ENCODE data around the gene HES2. TPM values are rescaled to one million over a fixed set of nuclear protein-coding genes. Genes with fewer than 3 reads are reported as not detected.

The HES2 gene
- total RNA-seq, 2 donors from 2014 or later = 2.2 to 13.4 TPM

DNA sequence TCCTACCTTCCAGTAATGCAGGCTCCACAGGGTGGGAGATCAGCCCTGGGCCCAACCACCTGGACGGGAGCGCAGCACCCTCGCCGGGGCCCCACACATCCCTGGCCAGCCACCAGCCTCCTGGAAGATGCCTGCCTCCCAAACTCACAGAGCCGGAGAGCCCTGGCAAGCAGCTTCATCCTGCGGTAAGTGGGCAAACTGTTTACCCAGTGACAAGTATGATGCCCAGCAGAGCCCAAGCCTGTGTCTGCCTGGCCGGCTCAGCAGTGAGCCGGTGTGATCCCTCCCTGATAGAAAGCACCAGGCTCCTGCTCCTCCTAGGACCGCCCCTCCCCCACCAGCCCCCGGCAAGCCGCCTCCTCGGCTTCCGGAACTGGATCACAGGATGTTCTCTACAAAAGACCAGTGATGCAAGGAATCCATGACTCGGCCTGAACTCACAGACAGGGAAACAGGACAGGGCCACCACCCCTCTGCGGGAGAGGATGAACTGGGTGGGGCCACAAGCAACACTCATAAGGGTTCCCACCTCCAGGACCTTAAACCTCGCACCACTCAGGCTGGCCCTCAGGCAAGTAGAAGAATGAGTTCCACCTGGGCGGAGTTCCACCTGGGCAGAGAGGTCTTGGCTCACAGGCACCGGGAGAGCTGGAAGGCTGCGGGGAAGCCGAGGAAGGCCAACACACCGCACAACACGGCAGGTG, 34.1 kb downstream of the HES2 start:
- H3K27me3 ChIP-seq (replicated peaks; ENCODE audit: insufficient read depth) = no peaks in the 10 kb centered on the region
- WGBS = 31% methylated on average over 22 of the region's 22 CpGs
- no peak overlapping the region for H3K4me3 ChIP-seq
- no peaks in the 10 kb centered on the region for H3K4me1 ChIP-seq (replicated peaks)
- H3K27ac ChIP-seq = peak overlapping the region in 1 of 2 donors; percentile 51
- DNase-seq (ENCODE audit: low spot score) = peak; percentile 56
- intact Hi-C loops (cut with DNase I) = no loop called here
- TF ChIP-seq CTCF (IDR thresholded peaks at IDR 0.05) (no peak), POLR2AphosphoS5 (IDR thresholded peaks at IDR 0.05) (peak; percentile 14), POLR2A (IDR thresholded peaks at IDR 0.05) (peak; percentile 12)
- no peaks in the 10 kb centered on the region for H3K36me3 ChIP-seq
- H3K9me3 ChIP-seq = no peaks in the 10 kb centered on the region

GRCh38 chr1:6384962-6385361, 34.8 kb downstream of the HES2 start:
- intact Hi-C loops (cut with DNase I) = no loop called here
- DNase-seq (ENCODE audit: low spot score) = peak; percentile 46
- no peak overlapping the region for H3K27ac ChIP-seq
- H3K9me3 ChIP-seq = no peaks in the 10 kb centered on the region
- H3K27me3 ChIP-seq (replicated peaks; ENCODE audit: insufficient read depth) = no peaks in the 10 kb centered on the region
- WGBS = 30% methylated on average over 5 of the region's 5 CpGs
- no peaks in the 10 kb centered on the region for H3K36me3 ChIP-seq
- no peak for TF ChIP-seq POLR2AphosphoS5 (IDR thresholded peaks at IDR 0.05)
- TF ChIP-seq CTCF (IDR thresholded peaks at IDR 0.05) = no peak
- no peak for TF ChIP-seq POLR2A (IDR thresholded peaks at IDR 0.05)
- H3K4me1 ChIP-seq (replicated peaks) = no peaks in the 10 kb centered on the region
- H3K4me3 ChIP-seq = no peak overlapping the region

- intact Hi-C loops (cut with DNase I) = no loop called here
- H3K9me3 ChIP-seq = no peaks in the 10 kb centered on the region
Measured at GRCh38 chr1:6384135-6384534, 35.6 kb downstream of the HES2 start.

GRCh38 chr1:6380037-6380436, 39.7 kb downstream of the HES2 start:
- no peak for DNase-seq (ENCODE audit: low spot score)
- TF ChIP-seq CTCF (IDR thresholded peaks at IDR 0.05) = no peak
- Histone ChIP-seq H3K9me3 (no peaks in the 10 kb centered on the region), H3K36me3 (no peaks in the 10 kb centered on the region), H3K27ac (no peak overlapping the region), H3K4me1 (replicated peaks) (no peaks in the 10 kb centered on the region), H3K4me3 (no peak overlapping the region), H3K27me3 (replicated peaks; ENCODE audit: insufficient read depth) (no peaks in the 10 kb centered on the region)
- intact Hi-C loops (cut with DNase I) = no loop called here
- WGBS = 97% methylated on average over 7 of the region's 7 CpGs

More at GRCh38 chr1:6384135-6384534, 35.6 kb downstream of the HES2 start:
- no peaks in the 10 kb centered on the region for H3K4me1 ChIP-seq (replicated peaks)
- 100% methylated on average over 1 of the region's 1 CpG for WGBS
- H3K36me3 ChIP-seq = no peaks in the 10 kb centered on the region
- H3K27ac ChIP-seq = no peak overlapping the region
- no peak overlapping the region for H3K4me3 ChIP-seq
- no peaks in the 10 kb centered on the region for H3K27me3 ChIP-seq (replicated peaks; ENCODE audit: insufficient read depth)
- DNase-seq (ENCODE audit: low spot score) = no peak
- TF ChIP-seq POLR2A (IDR thresholded peaks at IDR 0.05) (no peak), POLR2AphosphoS5 (IDR thresholded peaks at IDR 0.05) (no peak), CTCF (IDR thresholded peaks at IDR 0.05) (no peak)

GRCh38 chr1:6378096-6378746, 41.5 kb downstream of the HES2 start:
- Histone ChIP-seq H3K9me3 (no peaks in the 10 kb centered on the region), H3K4me1 (replicated peaks) (no peaks in the 10 kb centered on the region), H3K4me3 (no peak overlapping the region), H3K36me3 (no peaks in the 10 kb centered on the region), H3K27ac (no peak overlapping the region), H3K27me3 (replicated peaks; ENCODE audit: insufficient read depth) (no peaks in the 10 kb centered on the region)
- WGBS = 69% methylated on average over 12 of the region's 12 CpGs
- no peak for TF ChIP-seq POLR2A (IDR thresholded peaks at IDR 0.05)
- no peak for TF ChIP-seq CTCF (IDR thresholded peaks at IDR 0.05)
- TF ChIP-seq POLR2AphosphoS5 (IDR thresholded peaks at IDR 0.05) = no peak
- intact Hi-C loops (cut with DNase I) = no loop called here
- no peak for DNase-seq (ENCODE audit: low spot score)

All from prostate gland (tissue), 2 donors.